ENCODE data around the gene DIO3.

Gene DIO3

GRCh38 chr14:101556131-101556530 lies 5.2 kb upstream of the DIO3 start:
- in situ Hi-C loops (cut with HindIII; ENCODE audit: low pct_ligation_motif_present, low pct_unique_long_range_greater_than_20kb, low sequenced_read_pairs): no loop called here
- DNase-seq: no peak

DNA sequence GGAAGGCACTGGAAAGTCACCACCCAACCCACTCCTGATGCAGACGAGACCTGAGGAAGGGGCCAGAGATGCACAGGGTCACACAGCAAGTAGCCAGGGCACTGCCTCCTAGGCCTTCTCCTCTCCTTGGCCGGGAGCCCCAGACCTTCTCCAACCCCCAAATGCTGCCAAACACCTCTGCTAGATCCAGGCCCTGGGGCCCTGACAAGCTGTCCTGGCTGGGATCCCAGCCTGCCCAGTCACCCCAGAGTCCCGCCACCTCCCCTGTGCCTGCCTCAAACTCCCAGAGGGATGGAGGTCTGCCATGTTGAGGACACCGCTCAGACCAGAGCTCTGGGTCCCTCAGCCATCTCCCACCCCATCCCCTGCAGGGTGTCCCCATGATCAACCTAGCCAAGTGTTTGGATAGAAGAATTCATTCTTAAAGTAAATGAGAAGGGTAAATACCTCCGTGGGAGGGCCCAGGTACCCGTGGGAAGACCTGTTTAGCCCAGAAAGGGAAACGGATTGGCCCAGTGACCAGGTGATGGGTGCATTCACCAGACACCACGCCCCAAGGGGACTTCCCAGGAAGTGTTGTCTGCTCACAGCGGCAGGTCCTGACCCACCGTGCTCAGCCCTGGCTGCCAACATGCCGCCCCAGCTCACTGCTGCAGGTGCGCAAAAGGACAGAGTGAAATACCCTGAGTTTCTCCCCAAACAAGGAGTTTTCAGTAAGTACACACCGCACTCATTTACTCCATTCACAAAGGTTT lies 4.6 kb upstream of the DIO3 start:
- no peak for DNase-seq
- in situ Hi-C loops (cut with HindIII; ENCODE audit: low pct_ligation_motif_present, low pct_unique_long_range_greater_than_20kb, low sequenced_read_pairs): no loop called here

- in situ Hi-C loops (cut with HindIII; ENCODE audit: low pct_ligation_motif_present, low pct_unique_long_range_greater_than_20kb, low sequenced_read_pairs): no loop called here
- DNase-seq: no peak
Measured at GRCh38 chr14:101557321-101557695, 4.0 kb upstream of the DIO3 start.

- no peak for DNase-seq
- in situ Hi-C loops (cut with HindIII; ENCODE audit: low pct_ligation_motif_present, low pct_unique_long_range_greater_than_20kb, low sequenced_read_pairs): no loop called here
Measured at GRCh38 chr14:101557811-101558738, 3.2 kb upstream of the DIO3 start.

GRCh38 chr14:101558739-101559240 lies 2.5 kb upstream of the DIO3 start:
- in situ Hi-C loops (cut with HindIII; ENCODE audit: low pct_ligation_motif_present, low pct_unique_long_range_greater_than_20kb, low sequenced_read_pairs): no loop called here
- DNase-seq: no peak

- in situ Hi-C loops (cut with HindIII; ENCODE audit: low pct_ligation_motif_present, low pct_unique_long_range_greater_than_20kb, low sequenced_read_pairs): no loop called here
- DNase-seq: no peak
Measured at GRCh38 chr14:101559250-101559623, 2.1 kb upstream of the DIO3 start.

- no peak for DNase-seq
- in situ Hi-C loops (cut with HindIII; ENCODE audit: low pct_ligation_motif_present, low pct_unique_long_range_greater_than_20kb, low sequenced_read_pairs): no loop called here
Measured at GRCh38 chr14:101559624-101560533, 1.4 kb upstream of the DIO3 start.

DNA sequence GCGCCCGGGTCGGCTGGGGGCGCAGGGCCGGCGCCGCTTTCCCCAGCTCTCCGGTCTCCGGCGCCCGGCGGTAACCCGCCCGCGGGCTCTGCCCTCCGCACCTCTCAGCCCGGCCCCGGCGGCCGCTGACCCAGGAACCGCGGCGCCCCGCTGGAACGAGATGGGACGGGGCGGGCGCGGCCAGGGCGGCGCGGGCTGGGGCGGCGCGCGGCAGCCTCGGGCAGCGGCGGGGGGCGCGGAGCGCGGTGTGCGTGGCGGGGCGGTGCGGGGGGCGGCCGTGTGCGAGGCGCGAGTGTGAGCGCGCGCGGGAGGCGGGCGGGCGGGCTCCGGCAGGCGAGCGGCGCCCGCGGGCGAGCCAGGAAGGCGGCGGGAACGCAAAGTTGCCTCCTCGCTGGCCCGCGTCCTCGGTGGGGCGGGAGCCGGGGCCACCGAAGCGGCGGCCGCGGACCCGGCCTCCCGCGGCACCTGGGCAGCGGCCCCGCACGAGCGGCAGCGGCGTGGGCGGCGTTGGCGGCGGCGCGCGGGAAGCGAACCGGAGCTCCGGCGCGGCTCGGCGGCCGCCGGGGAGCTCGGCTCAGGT lies 671 bp upstream of the DIO3 start:
- in situ Hi-C loops (cut with HindIII; ENCODE audit: low pct_ligation_motif_present, low pct_unique_long_range_greater_than_20kb, low sequenced_read_pairs): no loop called here
- no peak for DNase-seq

GRCh38 chr14:101561897-101562490 lies 699 bp downstream of the DIO3 start:
- DNase-seq: no peak
- in situ Hi-C loops (cut with HindIII; ENCODE audit: low pct_ligation_motif_present, low pct_unique_long_range_greater_than_20kb, low sequenced_read_pairs): no loop called here

DNA sequence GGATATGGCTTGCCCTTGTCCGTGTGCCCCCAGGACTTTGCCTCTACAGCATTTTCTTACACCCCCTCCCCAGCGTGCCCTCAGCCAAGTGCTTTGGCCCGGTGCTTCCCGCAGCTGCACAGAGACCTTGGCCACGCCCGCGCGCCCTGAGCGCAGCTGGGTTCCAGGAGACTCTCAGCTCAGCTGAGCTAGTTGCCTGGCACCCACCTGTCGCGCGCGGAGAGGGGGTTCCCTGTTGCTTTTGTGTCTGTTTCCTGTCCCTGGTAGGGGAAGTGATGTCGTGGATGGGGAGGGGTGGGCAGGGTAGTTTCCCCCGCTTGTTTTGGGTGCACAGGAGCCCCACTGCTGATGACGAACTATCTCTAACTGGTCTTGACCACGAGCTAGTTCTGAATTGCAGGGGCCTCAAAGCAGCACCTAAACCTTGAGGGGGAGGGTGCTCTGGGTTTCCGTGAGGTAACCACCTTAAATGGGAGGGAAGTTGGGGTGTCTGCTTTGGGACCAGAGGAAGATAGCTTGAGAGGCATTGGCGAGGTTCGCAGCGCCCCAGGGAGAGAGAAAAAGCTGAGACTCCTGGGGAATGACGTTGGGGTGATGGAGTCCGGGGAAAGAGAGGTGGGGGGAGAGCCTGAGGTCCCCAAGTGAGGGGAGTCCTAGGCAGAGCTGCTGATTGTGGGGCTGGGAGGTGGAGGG lies 1.5 kb downstream of the DIO3 start:
- in situ Hi-C loops (cut with HindIII; ENCODE audit: low pct_ligation_motif_present, low pct_unique_long_range_greater_than_20kb, low sequenced_read_pairs): no loop called here
- DNase-seq: no peak

- in situ Hi-C loops (cut with HindIII; ENCODE audit: low pct_ligation_motif_present, low pct_unique_long_range_greater_than_20kb, low sequenced_read_pairs): no loop called here
- no peak for DNase-seq
Measured at GRCh38 chr14:101563352-101563653, 2.0 kb downstream of the DIO3 start.

- DNase-seq: no peak
- in situ Hi-C loops (cut with HindIII; ENCODE audit: low pct_ligation_motif_present, low pct_unique_long_range_greater_than_20kb, low sequenced_read_pairs): no loop called here
Measured at GRCh38 chr14:101563654-101564443, 2.6 kb downstream of the DIO3 start.

GRCh38 chr14:101564444-101564776 lies 3.1 kb downstream of the DIO3 start:
- in situ Hi-C loops (cut with HindIII; ENCODE audit: low pct_ligation_motif_present, low pct_unique_long_range_greater_than_20kb, low sequenced_read_pairs): no loop called here

GRCh38 chr14:101564819-101565698 lies 3.8 kb downstream of the DIO3 start:
- in situ Hi-C loops (cut with HindIII; ENCODE audit: low pct_ligation_motif_present, low pct_unique_long_range_greater_than_20kb, low sequenced_read_pairs): no loop called here
- DNase-seq: no peak

More at GRCh38 chr14:101564444-101564776, 3.1 kb downstream of the DIO3 start:
- no peak for DNase-seq

DNA sequence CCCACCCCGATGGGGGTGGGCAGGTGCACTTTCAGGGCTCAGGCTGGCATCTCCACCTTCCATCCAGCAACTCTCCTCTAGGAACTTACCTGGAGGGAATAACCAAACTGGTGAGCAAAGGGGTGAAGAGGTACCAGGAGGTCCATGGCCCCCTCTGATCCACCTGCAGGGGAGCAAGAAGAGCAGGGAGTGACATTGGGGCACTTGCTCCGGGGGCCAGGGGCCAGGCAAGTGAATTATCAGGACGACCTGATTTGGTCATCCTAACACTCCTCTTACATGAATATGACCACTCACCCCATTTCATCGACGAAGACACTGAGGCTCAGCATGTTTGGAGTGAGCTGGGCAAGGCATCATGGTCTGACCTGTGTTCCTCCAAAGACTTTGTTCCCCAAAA lies 6.0 kb downstream of the DIO3 start:
- DNase-seq: no peak
- in situ Hi-C loops (cut with HindIII; ENCODE audit: low pct_ligation_motif_present, low pct_unique_long_range_greater_than_20kb, low sequenced_read_pairs): no loop called here

GRCh38 chr14:101571004-101571403 lies 9.7 kb downstream of the DIO3 start:
- in situ Hi-C loops (cut with HindIII; ENCODE audit: low pct_ligation_motif_present, low pct_unique_long_range_greater_than_20kb, low sequenced_read_pairs): no loop called here

More at GRCh38 chr14:101571004-101571403, 9.7 kb downstream of the DIO3 start:
- DNase-seq: no peak

Measured in ACHN (cell line).